ENCODE measurements around the gene GALNT18.

DNA sequence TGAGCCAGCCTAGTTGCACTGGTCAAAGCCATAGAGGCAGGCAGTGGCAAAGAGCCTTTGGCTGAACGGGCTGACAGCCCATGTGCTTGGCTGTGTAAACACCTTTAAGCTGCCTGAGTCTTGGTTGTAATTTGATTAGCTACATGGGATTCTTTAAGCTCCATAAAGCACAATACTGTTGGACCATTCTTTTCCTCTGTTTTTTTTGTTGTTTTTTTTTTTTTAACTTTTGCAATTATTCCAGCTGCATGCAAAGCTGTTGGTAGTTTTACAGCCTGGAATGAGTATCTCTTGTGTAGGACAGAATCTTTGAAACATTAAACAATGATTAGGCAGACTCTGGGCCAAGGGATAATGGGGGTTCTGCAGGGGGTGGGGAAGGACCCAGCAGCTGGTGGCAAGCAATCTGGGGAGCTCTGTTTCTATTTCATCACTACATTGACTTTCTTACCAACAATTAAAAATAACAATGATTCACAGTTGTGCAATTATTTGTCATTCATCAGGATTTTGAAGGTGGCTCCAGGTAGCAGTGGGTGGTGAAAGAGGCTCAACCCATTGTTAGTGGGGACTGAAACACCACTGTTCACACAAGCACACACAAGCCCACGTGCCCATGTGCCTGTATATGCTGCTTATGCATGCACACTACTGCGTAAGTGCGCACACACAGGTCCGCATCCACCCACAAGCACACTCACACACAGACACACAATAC is 199.2 kb downstream of the GALNT18 start:
- TF ChIP-seq, protein P1, sequence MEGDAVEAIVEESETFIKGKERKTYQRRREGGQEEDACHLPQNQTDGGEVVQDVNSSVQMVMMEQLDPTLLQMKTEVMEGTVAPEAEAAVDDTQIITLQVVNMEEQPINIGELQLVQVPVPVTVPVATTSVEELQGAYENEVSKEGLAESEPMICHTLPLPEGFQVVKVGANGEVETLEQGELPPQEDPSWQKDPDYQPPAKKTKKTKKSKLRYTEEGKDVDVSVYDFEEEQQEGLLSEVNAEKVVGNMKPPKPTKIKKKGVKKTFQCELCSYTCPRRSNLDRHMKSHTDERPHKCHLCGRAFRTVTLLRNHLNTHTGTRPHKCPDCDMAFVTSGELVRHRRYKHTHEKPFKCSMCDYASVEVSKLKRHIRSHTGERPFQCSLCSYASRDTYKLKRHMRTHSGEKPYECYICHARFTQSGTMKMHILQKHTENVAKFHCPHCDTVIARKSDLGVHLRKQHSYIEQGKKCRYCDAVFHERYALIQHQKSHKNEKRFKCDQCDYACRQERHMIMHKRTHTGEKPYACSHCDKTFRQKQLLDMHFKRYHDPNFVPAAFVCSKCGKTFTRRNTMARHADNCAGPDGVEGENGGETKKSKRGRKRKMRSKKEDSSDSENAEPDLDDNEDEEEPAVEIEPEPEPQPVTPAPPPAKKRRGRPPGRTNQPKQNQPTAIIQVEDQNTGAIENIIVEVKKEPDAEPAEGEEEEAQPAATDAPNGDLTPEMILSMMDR (IDR thresholded peaks at IDR 0.05; ENCODE audit: insufficient read depth, low read length, poor library complexity, severe bottlenecking): no peak
- TF ChIP-seq EZH2phosphoT487 (conservative IDR thresholded peaks at IDR 0.05; ENCODE audit: low read length): no peak

Data from SU-DHL-6 (cell line).